Prostate gland (tissue), 2 donors: ENCODE results near the gene TLE5.

Source experiments
- CTCF ChIP-seq, 4 experiments: fragments of 200-600 bp in 2 of 4; fragments of 450-650 bp in 2 of 4; sonication (generic) in 2 of 4; IDR thresholded peaks; 1 replicate in 3 of 4; 2 replicates in 1 of 4; pipeline ENCODE4 v1.5.1; 2016 to 2019; ENCODE audit warnings: antibody characterized with exemption in 4 of 4, mild to moderate bottlenecking in 2 of 4, moderate library complexity in 2 of 4
- POLR2A ChIP-seq: fragments of 450-650 bp; IDR thresholded peaks from one replicate; pipeline ENCODE4 v1.6.1; 2016; ENCODE audit warnings: antibody characterized with exemption, mild to moderate bottlenecking
- POLR2AphosphoS5 ChIP-seq: sonication (generic); formaldehyde crosslinking; IDR thresholded peaks from one replicate; pipeline ENCODE4 v1.6.1; 2017; ENCODE audit warnings: antibody characterized with exemption

GRCh38 chr19:3024509-3024869 is 37.8 kb downstream of the TLE5 start:
- TF ChIP-seq POLR2A (no peak), POLR2AphosphoS5 (no peak), CTCF (IDR thresholded peaks at IDR 0.05) (no peak)
